DMS 273 treated with DMSO at 0.1 percent for 48 hours (cell line): ENCODE results near the gene RGS7.
A peak's percentile ranks its signal among the peaks of the same experiment; 100 is the strongest.
"Not testable (repeated sequence)": the region's sequence is repeated elsewhere in the genome, so short reads cannot be mapped to it uniquely, and the experiment has no call there.

Experiments used
- DNase-seq: peaks from one replicate; lab custom pipeline; 2025; lab: John Stamatoyannopoulos, UW

Gene RGS7

DNA sequence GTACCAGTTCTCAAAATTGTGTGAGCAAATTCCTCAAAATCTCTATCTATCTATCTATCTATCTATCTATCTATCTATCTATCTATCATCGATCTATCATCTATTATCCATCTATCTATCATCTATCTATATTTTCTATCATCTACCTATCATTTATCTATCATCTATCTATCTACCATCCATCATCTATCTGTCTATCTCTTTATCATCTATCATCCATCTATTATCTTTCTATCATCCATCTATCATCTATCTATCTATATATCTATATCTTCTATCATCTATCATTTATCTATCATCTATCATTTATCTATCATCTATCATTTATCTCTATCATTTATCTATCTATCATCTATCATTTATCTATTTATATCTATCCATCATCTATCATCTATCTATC is 380.3 kb downstream of the RGS7 start:
- no peak for DNase-seq

GRCh38 chr1:240973875-240974274 is 383.1 kb downstream of the RGS7 start:
- no peak for DNase-seq

GRCh38 chr1:240972059-240972458 is 384.9 kb downstream of the RGS7 start:
- DNase-seq: not testable (repeated sequence)

GRCh38 chr1:240970253-240970652 is 386.8 kb downstream of the RGS7 start:
- no peak for DNase-seq

GRCh38 chr1:240968864-240969263 is 388.1 kb downstream of the RGS7 start:
- DNase-seq: no peak

DNA sequence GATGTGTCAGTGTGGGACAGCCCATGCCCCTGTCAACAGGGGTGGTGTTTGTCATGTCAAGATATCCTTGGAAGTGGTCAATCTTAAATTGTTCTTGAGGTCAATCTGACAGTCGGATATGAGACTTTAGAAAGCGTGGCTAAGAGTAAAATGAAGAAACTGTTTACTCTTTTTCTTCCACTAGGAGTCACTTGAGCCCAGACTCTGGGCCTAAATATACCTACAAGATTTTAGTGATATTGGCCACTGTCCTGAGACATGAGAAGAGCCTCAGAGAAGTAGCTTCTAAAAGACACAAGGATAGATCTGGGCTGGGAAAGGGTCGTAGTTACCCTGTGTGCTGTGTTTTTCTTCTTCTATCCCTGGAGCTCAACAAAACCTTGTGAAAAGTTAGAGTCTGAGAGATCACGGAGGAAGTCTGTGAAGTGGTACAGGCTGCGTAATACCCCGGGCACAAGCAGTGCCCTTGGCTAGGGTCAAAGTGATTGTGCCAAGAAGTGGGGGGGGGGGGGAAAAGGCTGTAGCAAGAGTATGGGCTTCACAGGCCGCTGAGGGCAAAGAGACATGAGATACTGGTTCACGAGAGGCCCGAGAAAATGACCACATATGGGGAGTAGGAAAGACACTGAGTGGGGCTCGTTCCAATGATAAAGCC is 389.8 kb downstream of the RGS7 start:
- no peak for DNase-seq

DNA sequence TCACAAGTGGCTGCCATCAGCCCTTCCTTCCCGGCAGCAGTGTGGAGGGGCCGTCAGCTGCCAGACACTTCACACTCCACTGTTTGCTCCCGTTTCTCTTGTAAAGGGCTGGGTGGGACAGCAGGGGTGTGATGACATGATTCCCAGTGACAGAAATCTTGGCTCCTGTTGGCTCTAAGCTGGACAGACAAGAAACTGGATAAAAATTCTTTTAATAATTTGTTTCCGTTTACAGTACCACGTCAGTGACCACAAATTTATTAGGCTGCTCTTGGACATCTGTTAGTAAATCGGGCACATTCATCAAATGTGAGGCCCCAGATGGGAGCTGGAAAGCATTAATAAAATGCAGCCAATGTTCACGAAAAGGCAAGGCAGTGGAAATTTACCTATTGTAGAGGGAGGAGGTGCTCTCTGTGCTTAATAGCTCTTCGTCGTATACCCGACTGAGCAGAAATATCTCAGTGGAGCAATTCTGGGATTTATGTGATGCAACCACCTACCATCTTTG is 391.4 kb downstream of the RGS7 start:
- no peak for DNase-seq

DNA sequence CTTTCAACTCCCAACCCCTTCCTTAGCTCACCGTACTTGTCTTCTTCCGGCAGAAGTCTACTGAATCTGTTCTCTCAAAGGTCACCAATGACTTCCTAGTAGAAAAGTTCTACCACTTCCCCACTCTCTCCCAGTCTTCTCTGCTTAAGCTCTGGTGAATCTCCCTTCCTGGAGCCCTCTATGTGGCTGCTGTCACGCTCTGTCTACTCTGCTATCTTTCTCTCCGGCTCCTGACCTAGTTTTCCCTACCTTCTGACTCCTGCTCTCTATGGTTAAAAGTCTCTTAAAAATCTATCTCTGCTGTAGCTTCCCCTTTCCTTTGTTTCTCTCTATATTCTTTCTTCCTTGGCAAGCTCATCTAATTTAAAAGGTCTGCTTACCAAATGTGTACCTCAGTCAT is 394.9 kb downstream of the RGS7 start:
- DNase-seq: no peak

GRCh38 chr1:240956424-240956823 is 400.6 kb downstream of the RGS7 start:
- DNase-seq: no peak

DNA sequence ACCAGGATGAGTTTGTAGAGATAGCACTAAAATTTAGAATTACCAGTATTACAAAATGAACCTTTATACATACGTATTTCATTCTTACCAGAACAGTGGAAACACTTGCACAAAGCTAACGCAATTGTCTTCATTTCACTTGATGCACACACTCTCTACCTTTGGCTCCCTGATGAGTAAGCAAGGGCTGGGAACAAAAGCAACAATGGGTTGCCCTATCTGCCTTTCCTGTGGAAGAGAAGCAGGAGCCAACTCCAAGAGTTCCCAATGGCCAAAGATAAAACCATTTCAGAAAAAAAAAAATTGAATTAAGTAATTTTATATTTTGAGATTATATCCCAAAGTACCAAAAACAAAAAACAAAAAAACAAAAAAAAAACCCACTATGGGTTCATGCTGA is 401.0 kb downstream of the RGS7 start:
- no peak for DNase-seq

DNA sequence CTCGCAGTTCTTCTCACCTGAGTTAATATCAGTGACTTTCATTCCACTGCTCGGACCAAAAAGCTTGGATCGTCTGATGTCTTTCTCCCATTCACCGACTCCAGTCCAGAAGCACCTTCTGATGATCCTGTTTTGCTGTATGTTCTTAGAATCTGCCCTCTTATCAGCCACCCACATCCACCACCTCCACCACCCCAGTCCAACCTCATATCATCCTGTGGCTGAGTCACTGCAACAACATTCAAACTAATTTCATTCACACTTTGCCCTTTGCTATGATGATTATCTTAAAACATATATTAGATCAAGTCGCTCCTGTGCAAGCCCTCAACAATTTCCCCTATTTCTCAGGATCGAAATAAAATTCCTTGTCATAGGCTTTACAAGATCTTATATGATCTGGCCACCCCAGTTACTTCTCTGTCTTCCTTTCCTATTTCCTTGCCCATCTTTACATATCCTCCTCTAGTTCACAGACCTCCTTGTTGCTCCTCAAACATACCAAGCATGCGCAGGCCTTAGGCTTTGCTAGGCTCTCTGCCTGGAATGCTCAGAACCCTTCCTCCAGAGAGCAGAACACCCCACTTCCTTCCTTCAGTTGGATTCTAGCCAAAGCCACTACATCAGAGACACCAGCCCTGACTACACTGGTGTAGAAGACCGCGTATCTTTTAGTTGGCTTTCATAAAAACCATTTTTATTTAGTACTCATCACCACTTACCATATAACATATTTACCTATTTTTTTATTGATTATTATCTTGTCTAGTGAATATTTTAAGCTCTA is 409.4 kb downstream of the RGS7 start:
- DNase-seq: no peak

DNA sequence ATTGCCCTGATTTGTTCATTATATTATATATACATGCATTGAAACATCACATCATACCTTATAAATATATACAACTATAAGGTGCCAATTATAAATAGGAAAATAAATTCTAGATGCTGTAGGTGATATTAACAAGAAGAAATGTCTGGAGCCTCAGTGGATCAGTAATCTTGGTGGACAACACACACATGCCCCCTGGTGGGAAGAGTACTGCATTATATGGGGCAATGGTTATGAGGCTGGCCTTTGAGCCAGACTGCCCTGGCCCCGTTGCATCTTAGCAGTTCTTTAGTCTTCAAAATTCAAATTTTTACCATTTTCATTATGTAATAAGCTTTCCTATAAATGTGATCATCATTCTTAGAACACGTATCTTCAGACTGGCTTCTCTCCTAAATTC is 410.1 kb downstream of the RGS7 start:
- DNase-seq: peak; percentile 16

DNA sequence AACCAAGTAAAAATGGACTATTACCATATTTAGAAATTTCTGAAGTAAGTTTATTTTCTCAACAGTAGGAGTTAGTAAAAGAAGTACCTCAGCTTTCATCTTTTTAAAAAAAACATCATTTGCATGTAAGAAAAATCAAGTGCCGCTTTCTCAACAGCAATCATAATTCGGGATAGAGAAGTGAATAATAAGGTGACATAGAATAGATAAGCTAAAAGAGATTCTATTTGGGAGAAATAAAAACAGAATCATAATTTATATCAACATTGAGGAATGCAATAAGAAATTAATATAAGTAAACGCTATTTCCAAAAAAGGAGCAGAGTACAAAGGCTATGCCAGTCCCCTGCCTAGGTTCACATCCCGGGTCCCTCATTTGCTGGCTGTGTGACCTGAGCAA is 414.1 kb downstream of the RGS7 start:
- no peak for DNase-seq

DNA sequence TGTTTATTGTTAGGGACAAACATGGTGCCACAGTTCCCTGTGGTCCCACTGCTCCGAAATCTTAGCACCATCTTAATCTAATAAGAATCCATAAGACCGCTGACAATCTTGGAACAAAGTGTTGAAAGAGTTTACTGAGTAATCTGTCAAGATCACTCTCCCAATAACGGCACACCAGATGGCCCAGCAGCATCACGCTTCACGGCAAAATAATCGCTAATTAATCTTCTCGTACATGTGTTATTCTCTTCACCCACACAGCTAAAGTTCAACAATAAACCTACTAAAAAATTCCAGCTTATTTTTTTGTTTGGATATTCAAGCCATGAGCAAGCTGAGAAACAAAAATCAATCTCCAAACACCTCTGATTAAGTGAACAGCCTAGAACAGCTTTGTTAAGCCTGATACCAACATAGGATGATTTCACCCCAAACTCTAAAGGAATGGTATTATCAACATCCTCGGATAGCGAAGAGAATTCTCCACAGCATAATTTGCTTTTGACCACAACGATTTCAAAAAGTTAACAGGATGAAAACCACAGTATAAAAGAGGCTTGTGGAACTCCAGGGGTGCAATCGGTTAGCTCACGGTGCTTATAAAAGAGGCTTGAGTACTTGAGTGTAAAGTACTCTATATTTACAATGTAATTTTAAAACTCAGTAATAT is 415.2 kb downstream of the RGS7 start:
- DNase-seq: no peak

DNA sequence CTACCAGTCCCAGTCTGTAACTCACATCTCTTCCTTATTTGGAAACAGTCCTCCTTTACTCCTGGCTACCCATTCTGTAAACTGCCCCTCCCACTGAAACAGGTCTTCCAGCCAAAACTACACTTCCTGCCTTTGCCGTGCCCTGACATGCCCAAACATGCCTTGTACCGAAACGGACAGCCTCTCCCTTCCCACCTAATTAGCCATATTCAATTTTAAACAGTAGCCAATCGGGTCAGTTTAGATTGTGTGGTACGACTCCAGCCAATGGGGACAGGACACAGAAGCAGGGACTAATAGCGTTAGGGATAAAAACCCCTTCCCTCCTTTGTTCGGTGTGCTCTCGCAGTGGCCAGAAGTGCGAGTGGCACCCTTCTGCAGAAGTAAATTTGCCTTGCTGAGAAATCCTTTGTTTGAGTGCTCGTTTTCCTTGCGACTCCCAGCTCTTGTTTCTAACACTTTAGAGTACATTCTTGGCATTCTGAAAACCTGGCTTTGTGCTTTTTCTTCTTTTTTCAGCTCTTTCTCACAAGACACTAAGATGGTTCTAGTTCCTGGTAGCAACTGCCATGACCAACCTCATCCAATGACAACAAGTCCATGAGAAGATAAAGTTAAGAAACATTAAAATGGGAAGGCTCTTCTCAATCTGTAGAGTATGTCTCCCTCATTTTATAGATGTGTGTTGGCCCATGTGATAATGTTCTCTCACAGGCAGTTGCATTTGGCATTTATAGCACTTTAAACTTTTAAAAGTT is 419.9 kb downstream of the RGS7 start:
- no peak for DNase-seq

- DNase-seq: no peak
Observed at GRCh38 chr1:240935920-240936319, 421.1 kb downstream of the RGS7 start.

GRCh38 chr1:240931031-240931430 is 426.0 kb downstream of the RGS7 start:
- no peak for DNase-seq

DNA sequence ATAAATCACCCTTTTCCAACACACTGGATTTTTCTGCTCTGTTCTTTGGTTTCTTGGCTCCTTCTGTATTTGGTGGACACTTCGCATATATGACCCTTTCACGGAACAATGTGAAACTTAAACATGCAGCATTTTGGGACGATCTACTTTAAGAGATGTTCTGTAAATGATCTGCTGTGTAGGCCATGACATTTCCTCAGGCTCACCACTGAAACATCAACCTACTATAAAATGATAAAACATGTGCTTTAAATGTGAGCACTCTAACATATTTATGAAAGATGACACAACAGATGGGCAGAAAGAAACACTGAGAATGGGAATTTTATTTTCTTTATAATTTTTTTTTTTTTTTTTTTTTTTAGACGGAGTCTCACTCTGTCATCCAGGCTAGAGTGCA is 428.7 kb downstream of the RGS7 start:
- no peak for DNase-seq

- DNase-seq: no peak
Observed at GRCh38 chr1:240927821-240928220, 429.2 kb downstream of the RGS7 start.

GRCh38 chr1:240925273-240925672 is 431.7 kb downstream of the RGS7 start:
- DNase-seq: no peak

GRCh38 chr1:240917976-240918375 is 439.0 kb downstream of the RGS7 start:
- DNase-seq: no peak

DNA sequence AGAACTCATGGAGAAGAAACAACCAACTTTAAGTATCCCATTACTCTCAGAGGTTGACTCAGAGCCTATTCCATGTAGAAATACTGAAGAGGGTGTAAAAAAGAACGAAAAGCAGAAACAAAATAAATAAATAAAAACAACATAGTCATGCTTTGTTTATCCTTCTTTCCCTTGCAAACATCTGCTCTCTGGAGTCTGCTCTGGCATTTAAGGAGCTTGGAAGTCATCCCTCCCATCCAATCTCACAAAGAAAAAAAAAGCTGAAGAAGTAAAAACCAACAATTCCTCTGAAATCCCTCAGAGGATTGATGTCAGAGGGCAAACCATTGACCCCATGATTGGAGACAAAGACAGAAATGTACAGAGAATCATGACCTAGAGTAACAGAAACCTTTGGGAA is 442.5 kb downstream of the RGS7 start:
- no peak for DNase-seq
